Measurements from ENCODE around the gene GNB4. TPM values are rescaled to one million over a fixed set of nuclear protein-coding genes. Genes with fewer than 3 reads are reported as not detected.

GNB4 gene
- total RNA-seq, 1 donor from 2014 or later: 15.8 TPM

DNA sequence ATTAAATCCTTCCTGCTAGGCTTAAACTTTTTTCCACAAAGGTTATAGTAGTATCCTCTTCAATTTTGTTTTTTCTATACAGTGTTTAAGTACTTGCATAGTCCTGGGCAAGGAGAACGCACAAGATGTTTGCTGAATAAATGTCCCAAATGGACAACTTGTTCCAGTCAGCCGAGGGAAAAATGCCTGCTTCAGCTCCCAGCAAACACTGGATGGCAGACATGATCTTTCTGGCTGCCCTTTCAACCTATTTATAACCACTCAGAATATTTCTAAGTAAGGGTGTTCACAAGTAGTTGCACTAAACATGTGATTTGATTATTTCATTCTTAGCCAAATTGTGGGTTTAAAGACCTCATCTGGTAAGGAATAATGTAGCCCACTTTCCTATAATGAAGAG is 29.8 kb downstream of the GNB4 start:
- no peak overlapping the region for H3K4me3 ChIP-seq (ENCODE audit: low read depth, low read length)
- FAIRE-seq (no peak), DNase-seq (ENCODE audit: low read depth) (peak; percentile 26)
- H3K36me3 ChIP-seq (ENCODE audit: control insufficient read depth, insufficient read depth, low read length): peaks cover 2% of the 10 kb centered on the region
- no peaks in the 10 kb centered on the region for H3K27me3 ChIP-seq (ENCODE audit: control insufficient read depth, insufficient read depth, low read length)
- TF ChIP-seq, protein P1, sequence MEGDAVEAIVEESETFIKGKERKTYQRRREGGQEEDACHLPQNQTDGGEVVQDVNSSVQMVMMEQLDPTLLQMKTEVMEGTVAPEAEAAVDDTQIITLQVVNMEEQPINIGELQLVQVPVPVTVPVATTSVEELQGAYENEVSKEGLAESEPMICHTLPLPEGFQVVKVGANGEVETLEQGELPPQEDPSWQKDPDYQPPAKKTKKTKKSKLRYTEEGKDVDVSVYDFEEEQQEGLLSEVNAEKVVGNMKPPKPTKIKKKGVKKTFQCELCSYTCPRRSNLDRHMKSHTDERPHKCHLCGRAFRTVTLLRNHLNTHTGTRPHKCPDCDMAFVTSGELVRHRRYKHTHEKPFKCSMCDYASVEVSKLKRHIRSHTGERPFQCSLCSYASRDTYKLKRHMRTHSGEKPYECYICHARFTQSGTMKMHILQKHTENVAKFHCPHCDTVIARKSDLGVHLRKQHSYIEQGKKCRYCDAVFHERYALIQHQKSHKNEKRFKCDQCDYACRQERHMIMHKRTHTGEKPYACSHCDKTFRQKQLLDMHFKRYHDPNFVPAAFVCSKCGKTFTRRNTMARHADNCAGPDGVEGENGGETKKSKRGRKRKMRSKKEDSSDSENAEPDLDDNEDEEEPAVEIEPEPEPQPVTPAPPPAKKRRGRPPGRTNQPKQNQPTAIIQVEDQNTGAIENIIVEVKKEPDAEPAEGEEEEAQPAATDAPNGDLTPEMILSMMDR (IDR thresholded peaks at IDR 0.05; ENCODE audit: insufficient read depth, low read length, severe bottlenecking): peak; percentile 17

DNA sequence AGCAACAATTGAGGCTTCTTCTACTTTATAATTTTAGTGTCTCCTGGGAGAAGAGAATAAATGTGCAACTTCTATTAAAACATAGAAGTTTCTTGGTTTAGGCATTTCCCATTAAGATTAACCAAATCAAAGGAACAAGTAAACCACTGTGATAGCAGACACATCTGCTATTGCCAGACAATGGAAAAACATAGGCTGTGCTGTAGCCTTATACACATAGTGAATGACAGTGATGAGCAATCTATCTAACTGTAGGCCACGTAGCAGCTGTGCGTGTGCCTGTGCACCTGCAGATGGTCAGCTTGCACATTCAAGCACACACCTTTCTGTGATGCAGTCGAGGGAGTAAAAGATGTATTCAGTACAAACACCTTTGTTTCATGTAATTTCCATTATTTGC is 32.7 kb downstream of the GNB4 start:
- Histone ChIP-seq H3K36me3 (ENCODE audit: control insufficient read depth, insufficient read depth, low read length) (peaks cover 1% of the 10 kb centered on the region), H3K4me3 (ENCODE audit: low read depth, low read length) (no peak overlapping the region), H3K27me3 (ENCODE audit: control insufficient read depth, insufficient read depth, low read length) (no peaks in the 10 kb centered on the region)
- TF ChIP-seq, protein P1 (IDR thresholded peaks at IDR 0.05; ENCODE audit: insufficient read depth, low read length, severe bottlenecking): no peak
- DNase-seq (ENCODE audit: low read depth): no peak
- no peak for FAIRE-seq

- DNase-seq (ENCODE audit: low read depth) (no peak), FAIRE-seq (no peak)
- H3K4me3 ChIP-seq (ENCODE audit: low read depth, low read length): no peak overlapping the region
- TF ChIP-seq, protein P1 (IDR thresholded peaks at IDR 0.05; ENCODE audit: insufficient read depth, low read length, severe bottlenecking): no peak
- H3K36me3 ChIP-seq (ENCODE audit: control insufficient read depth, insufficient read depth, low read length): peaks cover 1% of the 10 kb centered on the region
- no peaks in the 10 kb centered on the region for H3K27me3 ChIP-seq (ENCODE audit: control insufficient read depth, insufficient read depth, low read length)
Measured at GRCh38 chr3:179416681-179417080, 34.6 kb downstream of the GNB4 start.

DNA sequence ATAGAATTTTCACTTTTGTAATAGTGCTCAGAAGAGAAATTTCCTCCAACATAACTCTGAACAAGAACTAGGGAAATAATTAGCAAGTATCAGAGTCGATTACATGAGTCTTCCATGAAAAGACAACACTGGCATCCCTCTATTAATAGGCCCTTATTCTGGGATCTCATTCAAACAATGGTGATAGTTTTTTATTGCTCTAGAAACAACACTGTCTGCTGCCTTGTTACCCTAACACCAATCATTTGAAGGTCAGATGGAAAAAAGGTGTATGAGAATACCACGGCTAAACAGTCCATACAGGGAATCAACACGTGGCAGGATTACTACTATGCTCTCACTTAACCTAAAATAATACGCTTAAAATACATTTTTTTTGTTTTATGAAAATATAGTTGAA is 35.9 kb downstream of the GNB4 start:
- DNase-seq (ENCODE audit: low read depth) (no peak), FAIRE-seq (no peak)
- H3K4me3 ChIP-seq (ENCODE audit: low read depth, low read length): no peak overlapping the region
- TF ChIP-seq, protein P1 (IDR thresholded peaks at IDR 0.05; ENCODE audit: insufficient read depth, low read length, severe bottlenecking): no peak
- peaks cover 1% of the 10 kb centered on the region for H3K36me3 ChIP-seq (ENCODE audit: control insufficient read depth, insufficient read depth, low read length)
- H3K27me3 ChIP-seq (ENCODE audit: control insufficient read depth, insufficient read depth, low read length): no peaks in the 10 kb centered on the region

DNA sequence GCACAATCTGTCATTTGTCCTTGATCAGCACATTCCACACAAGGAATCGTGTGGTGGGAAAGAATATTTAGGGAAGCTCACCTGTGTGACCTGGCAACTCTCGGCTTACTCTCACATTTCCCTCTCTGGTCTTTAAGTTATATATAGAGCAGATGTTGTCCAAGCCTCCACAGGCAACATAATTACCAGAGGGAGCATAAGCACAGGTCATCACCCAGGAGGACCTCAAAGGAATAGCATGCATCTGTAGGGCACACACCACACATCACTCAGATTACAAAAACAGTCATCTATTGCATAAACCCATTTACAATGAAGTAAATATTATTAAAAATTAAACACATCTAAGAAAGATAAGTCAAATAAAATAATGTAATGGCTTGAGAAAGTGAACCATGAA is 36.5 kb downstream of the GNB4 start:
- TF ChIP-seq, protein P1 (IDR thresholded peaks at IDR 0.05; ENCODE audit: insufficient read depth, low read length, severe bottlenecking): no peak
- FAIRE-seq: no peak
- Histone ChIP-seq H3K4me3 (ENCODE audit: low read depth, low read length) (no peak overlapping the region), H3K36me3 (ENCODE audit: control insufficient read depth, insufficient read depth, low read length) (peaks cover 1% of the 10 kb centered on the region), H3K27me3 (ENCODE audit: control insufficient read depth, insufficient read depth, low read length) (no peaks in the 10 kb centered on the region)
- no peak for DNase-seq (ENCODE audit: low read depth)

GRCh38 chr3:179410999-179411398 is 40.3 kb downstream of the GNB4 start:
- no peaks in the 10 kb centered on the region for H3K27me3 ChIP-seq (ENCODE audit: control insufficient read depth, insufficient read depth, low read length)
- no peak overlapping the region for H3K4me3 ChIP-seq (ENCODE audit: low read depth, low read length)
- TF ChIP-seq, protein P1 (IDR thresholded peaks at IDR 0.05; ENCODE audit: insufficient read depth, low read length, severe bottlenecking): no peak
- FAIRE-seq: no peak
- H3K36me3 ChIP-seq (ENCODE audit: control insufficient read depth, insufficient read depth, low read length): no peaks in the 10 kb centered on the region
- DNase-seq (ENCODE audit: low read depth): no peak
